ENCODE results near the gene SUMF1.
"Not testable (repeated sequence)": the region's sequence is repeated elsewhere in the genome, so short reads cannot be mapped to it uniquely, and the experiment has no call there.

Gene SUMF1

DNA sequence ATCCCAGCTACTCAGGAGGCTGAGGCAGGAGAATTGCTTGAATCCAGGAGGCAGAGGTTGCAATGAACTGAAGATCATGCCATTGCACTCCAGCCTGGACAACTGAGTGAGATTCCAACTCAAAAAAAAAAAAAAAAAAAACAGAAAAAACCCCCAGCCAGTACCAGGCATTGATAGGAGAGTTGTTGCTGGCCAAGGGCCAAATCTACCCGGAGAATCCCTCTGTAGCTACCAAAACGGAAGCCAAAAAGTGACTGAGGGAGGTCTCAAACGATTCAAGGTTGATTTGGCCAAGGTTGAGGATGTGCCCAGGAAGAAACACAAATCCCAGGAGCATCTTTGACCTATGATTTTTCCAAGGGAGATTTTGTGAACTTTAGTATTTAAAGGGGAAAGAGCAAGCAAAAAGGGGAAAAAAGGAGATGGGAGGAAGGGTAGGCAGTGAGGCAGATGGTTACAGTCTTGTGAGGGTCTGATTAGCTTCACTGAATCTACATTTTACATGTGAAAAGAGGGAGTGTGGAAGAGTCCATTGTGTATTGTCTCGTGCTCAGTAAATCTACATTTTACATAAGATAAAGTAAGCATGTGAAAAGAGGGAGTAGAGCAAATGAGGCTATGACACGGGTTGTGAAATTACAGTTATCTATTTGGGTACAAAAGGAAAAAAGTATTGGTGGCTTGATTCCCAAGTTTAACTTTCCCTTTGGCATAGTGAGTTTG is 131.1 kb downstream of the SUMF1 start:
- DNase-seq (ENCODE audit: low read depth) = no peak

DNA sequence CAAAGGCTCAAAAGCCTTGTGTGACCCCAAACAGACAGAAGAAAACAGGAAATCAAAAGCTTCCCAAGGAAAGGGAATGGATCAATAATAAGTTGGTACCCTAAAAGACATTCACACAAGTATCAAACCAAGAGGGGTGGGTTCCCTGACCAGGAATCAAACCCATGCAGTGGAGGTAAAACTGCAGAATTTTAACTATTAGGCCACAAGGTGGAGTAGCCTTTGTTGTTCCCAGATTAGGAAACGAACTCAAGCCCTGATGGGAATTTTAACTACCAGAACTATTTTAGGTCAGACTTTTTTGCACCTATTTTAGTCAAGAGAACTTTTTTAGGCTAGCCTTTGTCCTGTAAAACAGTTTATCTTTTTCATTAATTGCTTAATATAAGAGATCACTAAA is 132.5 kb downstream of the SUMF1 start:
- DNase-seq (ENCODE audit: low read depth) = no peak

DNA sequence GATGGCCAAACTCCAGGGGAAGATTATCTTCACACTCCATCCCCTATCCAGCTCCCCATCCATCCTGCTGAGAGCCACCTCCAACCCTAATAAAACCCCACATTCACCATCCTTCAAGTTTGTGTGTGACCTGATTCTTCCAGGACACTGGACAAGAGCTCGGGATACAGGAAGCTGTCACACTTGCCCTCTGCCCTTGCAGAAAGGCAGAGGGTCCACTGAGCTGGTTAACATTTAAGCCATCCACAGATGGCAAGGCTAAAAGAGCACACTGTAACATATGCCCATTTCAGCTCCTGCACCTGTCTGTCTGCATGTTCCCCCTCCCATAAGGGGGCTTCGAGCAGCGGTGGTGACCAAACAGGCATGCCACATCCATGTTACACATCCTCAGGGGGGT is 134.1 kb downstream of the SUMF1 start:
- no peak for DNase-seq (ENCODE audit: low read depth)

DNA sequence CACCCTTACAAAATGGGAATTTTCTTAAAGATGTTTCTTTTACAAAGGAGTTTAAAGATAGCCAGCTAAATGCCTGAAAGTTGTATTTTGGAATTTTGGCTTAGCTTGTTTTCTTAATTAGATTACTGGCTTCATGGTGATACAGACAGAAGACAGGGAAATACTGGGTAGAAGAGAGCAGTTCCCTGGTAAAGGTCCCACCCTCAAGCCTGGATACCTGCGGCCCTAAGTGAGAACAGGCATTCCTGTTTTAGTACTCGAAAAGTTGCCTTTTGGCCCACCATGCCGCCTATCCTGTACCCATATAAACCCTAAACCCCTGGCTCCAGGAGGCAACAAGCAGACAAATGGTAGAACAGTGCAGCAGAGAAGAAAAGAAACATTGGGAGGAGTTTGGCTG is 134.5 kb downstream of the SUMF1 start:
- DNase-seq (ENCODE audit: low read depth) = no peak

DNA sequence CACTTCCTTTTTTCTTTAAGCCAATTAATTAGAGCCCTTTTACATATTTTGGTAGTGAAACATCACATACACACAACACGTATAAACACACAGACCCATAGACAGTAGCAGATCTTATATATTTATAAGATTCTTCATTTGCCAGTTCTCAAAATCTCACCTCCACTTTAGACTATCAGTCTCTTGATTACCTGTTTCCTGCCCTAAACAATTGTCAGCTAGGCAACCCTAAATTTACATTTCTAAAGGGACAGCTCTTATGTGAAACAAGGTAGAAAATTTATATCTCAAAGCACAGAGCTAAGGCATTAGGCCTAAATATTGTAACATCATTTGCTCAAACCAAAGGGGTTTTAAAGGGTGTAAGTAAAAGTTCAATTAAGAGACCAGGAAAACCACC is 135.0 kb downstream of the SUMF1 start:
- DNase-seq (ENCODE audit: low read depth) = no peak

DNA sequence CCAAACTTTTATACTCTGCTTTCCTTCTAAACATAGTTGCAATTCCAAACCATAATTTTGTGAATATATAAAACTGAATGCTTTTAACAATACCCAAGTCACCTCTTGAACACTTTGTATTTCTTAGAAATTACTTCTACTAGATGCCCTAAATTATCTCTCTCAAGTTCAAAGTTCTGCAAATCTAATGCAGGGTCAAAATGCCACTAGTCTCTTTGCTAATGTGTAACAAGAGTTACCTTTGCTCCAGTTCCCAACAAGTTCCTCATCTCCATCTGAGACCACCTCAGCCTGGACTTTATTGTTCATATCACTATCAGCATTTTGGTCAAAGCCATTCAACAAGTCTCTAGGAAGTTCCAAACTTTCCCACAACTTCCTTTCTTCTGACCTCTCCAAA is 137.3 kb downstream of the SUMF1 start:
- DNase-seq (ENCODE audit: low read depth) = not testable (repeated sequence)

DNA sequence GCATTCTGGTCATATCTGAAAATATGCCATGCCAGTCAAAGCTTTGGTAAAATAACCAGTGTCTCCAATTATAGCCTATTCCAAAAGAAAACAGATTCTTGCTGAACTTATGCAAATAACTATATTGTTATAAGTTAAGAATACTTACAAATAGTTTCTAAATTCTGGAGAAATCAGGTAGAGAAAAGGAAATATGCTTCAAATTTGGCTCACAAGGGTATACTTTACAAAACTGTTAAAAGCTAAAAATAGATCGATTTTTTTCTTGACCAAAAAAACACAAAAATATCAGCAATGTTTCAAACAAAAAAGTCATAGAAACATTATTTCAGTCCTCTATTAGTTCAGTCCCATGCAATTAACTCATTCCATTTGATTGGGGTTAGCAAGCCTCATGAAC is 140.2 kb downstream of the SUMF1 start:
- DNase-seq (ENCODE audit: low read depth) = no peak

DNA sequence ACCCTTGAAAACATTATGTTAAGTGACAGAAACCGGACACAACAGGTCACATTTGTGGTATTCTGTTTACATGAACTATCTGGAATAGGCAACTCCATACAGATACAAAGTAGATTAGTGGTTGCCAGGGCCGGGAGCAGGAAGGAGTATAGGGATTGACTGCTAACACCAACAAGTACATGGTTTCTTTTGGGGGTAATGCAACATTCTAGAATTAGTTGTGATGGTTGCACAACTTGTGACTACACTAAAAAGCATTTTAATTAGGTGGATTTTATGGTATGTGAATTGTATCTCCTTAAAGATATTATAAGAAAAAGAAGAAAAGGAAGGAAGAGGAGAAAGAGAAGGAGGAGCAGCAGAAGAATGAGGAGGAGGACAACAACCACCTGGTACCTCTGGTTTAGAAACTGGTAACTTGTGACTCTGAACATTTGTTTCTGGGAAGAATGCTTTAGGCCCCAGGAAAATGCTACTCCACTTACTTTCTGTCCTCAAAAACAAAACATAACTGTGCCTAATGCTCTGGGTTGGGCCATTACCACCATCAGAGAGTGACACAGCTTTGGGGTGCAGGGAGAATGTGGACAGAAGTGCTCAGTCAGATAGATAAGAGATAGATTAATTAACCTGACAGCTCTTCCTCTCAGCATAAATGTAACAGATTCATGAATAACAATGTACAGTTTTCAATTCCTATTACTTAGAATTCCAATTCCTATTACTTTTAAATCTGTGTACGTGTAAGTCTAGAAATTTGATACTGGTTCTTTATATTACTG is 143.6 kb downstream of the SUMF1 start:
- no peak for DNase-seq (ENCODE audit: low read depth)

DNA sequence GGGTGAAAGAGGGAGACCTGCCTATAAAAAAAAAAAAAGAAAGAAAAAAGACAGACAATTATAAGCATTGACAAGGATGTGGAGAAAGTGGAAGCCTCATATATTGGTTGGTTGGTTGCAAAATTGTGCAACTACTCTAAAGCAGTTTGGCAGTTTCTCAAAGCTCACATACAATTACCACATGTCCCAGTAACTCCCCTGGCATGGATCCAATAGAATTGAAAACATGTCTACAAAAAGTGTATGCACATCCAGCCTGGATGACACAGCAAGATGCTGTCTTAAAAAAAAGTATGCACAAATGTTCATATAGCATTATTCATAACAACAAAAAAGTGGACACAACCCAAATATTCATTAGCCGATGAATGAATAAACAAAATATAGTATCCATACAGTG is 144.4 kb downstream of the SUMF1 start:
- no peak for DNase-seq (ENCODE audit: low read depth)

DNA sequence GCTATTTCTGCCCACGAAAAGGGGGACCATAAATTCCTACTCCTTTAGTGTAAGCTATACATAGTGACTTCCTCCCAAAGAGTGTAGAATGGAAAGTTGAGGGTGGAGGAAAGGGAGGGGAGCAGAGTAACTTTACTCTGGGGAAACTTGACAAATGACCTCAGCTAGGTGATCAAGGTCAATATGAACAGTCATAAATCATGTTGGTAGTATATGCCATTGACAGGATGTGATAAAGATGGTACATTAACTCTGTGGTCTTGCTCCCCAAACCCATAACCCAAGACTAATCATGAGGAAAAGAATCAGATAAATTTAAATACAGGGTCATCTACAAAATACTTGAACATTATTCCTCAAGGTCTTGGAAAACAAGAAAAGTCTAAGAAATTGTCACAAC is 145.3 kb downstream of the SUMF1 start:
- DNase-seq (ENCODE audit: low read depth) = no peak

DNA sequence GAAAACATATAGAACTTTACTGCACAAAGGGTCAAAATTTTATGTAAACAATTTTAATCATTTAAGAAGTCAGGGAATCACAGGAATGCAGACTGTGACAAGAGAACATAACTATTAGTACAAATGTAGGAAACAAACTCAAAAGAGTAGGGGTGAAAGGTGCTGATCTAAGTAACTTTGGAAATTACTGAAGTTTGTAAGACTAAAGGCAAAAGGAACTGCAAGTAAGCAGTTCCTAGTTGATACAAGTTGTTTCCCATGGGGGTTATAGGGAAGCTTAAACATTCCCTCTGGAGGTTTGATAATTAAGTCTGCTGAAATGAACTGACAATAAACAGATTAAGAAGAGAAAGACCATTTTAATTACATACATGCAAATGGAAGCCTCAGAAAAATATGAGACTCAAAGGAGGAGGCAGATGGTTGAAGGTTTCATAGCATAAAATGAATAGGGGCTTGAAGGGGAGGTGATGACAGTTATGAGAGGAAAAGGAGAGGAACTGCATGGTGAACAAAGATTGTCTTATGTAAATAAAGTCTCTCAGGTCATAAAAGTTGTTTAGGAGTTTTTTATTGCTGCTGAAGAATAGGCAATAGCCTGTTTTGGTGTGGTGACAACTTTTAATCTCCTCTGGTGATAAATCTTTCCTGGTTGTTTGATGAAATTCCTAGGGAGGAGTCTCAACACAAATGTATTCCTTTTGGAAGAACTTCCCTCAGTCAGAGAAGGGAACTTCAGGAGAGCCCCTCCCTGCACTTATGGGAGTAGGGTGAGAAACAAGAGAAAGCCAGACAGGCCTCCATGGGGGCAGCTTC is 146.8 kb downstream of the SUMF1 start:
- DNase-seq (ENCODE audit: low read depth) = no peak

DNA sequence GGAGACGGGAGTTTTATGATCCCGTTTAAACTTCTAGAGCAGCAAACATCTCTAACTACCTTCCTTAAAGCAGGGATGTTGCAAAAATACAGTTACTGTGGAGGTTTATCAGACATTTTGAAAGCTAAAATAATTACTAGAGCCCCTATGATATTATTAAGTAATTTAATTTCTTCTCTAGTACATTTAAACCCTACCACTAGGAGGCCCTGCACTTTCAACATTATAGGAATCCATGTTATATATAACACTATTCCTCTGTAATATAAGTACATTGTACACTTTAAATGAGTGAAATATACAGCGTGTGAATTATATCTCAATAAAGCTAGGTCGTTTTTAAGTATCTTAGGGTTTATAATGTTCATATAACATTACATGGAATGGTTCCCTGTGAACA is 152.4 kb downstream of the SUMF1 start:
- no peak for DNase-seq (ENCODE audit: low read depth)

DNA sequence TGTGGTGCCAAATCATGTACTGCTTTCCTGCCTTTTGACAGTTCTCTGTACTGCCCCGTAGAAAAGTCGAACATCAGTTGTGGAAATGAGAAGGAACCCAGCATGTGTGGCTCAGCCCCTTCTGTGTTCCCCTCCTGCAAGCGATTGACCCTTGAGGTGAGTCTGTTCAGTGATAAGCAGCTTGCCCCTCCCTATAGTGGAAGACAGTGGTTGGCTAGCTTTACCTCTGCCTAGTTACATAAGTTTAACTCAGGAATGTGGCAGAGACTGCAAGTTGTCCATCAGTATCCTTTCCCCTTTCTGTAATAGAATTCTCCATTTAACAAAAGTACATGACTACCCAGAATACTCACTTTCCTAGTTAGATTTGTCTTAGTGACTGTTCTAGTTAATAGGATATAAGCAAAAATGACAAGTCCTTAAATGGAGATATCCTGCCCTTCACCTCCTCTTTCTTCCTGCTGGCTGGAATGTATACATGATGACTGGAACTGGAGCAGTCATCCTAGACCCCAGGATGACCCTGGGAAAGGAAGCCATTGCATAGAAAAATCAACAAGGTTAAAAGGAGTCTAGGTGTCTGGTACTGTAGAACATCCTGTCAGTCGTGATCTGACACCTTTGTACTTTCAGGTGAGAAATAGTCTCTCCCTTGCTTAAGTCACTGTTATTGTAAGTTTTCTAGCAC is 153.3 kb downstream of the SUMF1 start:
- no peak for DNase-seq (ENCODE audit: low read depth)

DNA sequence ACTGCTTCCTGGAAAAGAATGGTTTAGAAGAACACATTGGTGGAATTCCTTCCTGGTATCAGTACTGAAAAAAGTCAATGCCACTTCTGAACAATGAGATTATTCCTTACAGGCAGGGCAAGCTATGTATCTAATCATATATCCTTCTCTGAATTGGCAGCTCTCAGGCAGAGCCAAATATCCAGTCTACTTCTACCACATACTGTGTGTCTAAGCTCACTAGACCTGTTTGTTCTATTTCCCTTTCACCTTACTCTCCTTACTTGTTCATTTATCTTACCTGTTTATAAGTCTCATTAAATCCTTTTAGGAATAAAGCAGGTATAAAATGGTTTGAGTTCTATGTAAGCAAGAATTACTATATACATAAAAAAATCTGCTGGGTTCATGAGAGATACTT is 155.6 kb downstream of the SUMF1 start:
- no peak for DNase-seq (ENCODE audit: low read depth)

Measured in T-helper 22 cell (primary cell).